HG03378 (cell line): ENCODE results near the gene ZNF660.

ENCODE experiments used
- ATAC-seq: cut with Tn5 transposase; IDR thresholded peaks from one replicate; pipeline ENCODE4 v1.9.1; 2021; ENCODE audit warnings: mild to moderate bottlenecking, moderate library complexity; ENCODE audit not compliant: unreplicated experiment

ZNF660 gene

GRCh38 chr3:44628716-44629115 is 44.0 kb downstream of the ZNF660 start:
- no peak for ATAC-seq

DNA sequence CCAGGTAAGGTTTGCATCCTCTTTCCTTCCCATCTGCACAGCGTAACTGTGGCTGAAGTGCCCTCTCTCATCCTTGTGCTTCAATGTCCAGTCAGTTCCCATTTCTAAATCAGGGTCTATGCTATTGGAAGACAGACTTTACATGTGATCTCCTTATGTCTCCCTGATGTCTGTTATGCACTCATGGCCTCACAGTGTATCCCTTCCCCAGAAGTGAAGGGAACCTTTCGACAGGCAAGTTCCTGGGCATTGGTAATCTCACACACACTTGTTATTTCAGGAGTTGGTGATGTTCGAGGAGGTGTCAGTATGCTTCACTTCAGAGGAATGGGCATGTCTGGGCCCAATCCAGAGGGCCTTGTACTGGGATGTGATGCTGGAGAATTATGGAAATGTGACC is 47.4 kb downstream of the ZNF660 start:
- ATAC-seq: no peak

GRCh38 chr3:44642337-44642736 is 57.6 kb downstream of the ZNF660 start:
- ATAC-seq: no peak

DNA sequence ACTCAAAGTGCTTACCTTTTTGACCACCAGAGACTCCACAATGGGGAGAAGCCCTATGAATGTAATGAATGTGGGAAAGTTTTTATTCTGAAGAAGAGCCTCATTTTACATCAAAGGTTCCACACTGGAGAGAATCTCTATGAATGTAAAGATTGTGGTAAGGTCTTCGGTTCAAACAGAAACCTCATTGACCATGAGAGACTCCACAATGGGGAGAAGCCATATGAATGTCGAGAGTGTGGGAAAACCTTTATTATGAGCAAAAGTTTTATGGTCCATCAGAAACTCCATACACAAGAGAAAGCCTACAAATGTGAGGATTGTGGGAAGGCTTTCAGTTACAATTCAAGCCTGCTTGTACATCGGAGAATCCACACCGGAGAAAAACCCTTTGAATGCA is 58.3 kb downstream of the ZNF660 start:
- ATAC-seq: no peak

GRCh38 chr3:44647771-44648170 is 63.0 kb downstream of the ZNF660 start:
- no peak for ATAC-seq

DNA sequence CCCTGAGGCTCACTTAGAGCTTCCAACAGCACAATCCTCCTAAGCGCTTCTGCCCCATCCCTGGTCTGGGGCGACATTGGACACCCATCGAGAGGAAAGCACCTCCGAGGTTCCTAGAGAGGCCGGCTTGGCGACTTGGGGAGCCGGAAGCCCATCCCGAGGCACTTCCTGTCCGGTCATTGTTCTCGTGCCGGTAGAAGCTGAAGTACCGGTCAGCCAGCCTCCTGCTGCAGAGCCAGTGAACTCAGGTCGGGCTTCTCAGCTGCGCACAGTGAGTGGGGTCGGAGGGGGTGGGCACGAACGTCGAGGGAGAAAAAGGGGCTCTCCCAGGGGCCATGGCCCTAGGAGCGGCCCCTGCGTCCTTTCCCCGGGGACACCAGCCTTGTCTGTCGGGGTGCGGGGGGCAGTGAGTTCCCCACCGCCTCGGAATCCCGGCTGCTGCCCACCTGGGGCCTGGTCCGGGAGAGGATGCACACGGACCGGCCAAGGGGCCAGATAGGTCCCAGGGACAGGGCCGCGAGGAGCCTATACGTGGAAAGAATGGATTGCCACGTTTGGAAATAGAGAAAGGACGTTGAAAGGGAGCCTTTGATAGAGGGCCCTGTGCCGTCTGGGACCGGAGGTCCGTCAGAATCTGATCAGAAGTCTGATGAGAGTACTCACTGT is 63.9 kb downstream of the ZNF660 start, which contains the start of gene ZNF35:
Gene ZNF35 (plus strand): TSS at position 169 of the 666 bp plus-strand sequence. CDS start 2,336 bp downstream, outside the sequence.
- peak; percentile 84 for ATAC-seq
